GM12878 (cell line): ENCODE results near the gene LRRC26. TPM values are rescaled to one million over a fixed set of nuclear protein-coding genes. Genes with fewer than 3 reads are reported as not detected.

Experiments
- ATAC-seq: fragments of 200-7000 bp; cut with Tn5 transposase; 3 replicates; pipeline ENCODE4 v1.9.1; 2020; ENCODE audit warnings: mild to moderate bottlenecking, moderate library complexity
- BruUV-seq: library from RNA; stranded (reverse); fragments of 400-500 nt; replicated peaks from 2 replicates; lab custom pipeline; 2021; lab: Mats Ljungman, UMichigan
- CTCF ChIA-PET: fragments of 300-600 bp; sonication (Branson Sonifier 250); formaldehyde crosslinking; extraction: SDS; loops from one replicate; lab custom pipeline; 2021; ENCODE audit warnings: inconsistent platforms; lab: Yijun Ruan, JAX
- POLR2A ChIA-PET: fragments of 350-600 bp; formaldehyde crosslinking; extraction: SDS; loops from one replicate; lab custom pipeline; 2021; ENCODE audit warnings: inconsistent platforms; lab: Charles Lee
- RAD21 ChIA-PET: fragments of 300-600 bp; sonication (Branson Sonifier 250); formaldehyde crosslinking; loops from one replicate; lab custom pipeline; 2023; ENCODE audit warnings: antibody characterized with exemption; ENCODE audit not compliant: unreplicated experiment; lab: Charles Lee
- SMC1A ChIA-PET: fragments of 300-600 bp; sonication (Branson Sonifier 250); formaldehyde crosslinking; loops from one replicate; lab custom pipeline; 2023; ENCODE audit not compliant: unreplicated experiment, uncharacterized antibody; lab: Charles Lee
- DNase-seq: peaks from one replicate; pipeline ENCODE4 v3.0.0-alpha.2; 2011; ENCODE audit warnings: low read depth, low spot score
- FAIRE-seq: peaks from 3 replicates; lab custom pipeline; 2011; peaks lifted over from hg19 to GRCh38; lab: Jason Lieb, UNC
- H2AFZ ChIP-seq: 2 replicates; pipeline ENCODE4 v1.6.0; 2011; ENCODE audit warnings: low read depth, low read length, control low read depth; ENCODE audit not compliant: control insufficient read depth
- H3K27ac ChIP-seq: 2 replicates; pipeline ENCODE4 v1.5.1; 2011; ENCODE audit warnings: control low read depth; ENCODE audit not compliant: control insufficient read depth, insufficient read depth
- H3K27me3 ChIP-seq, 2 experiments: replicated peaks in 1 of 2; 2 replicates each; pipeline versions ENCODE4 v1.6.0 to v1.6.1; 2011; ENCODE audit warnings: low read length in 1 of 2; ENCODE audit not compliant: control insufficient read depth in 2 of 2, insufficient read depth in 2 of 2
- H3K36me3 ChIP-seq, 2 experiments: 2 replicates each; pipeline ENCODE4 v1.5.1; 2011; ENCODE audit warnings: low read length in 1 of 2; ENCODE audit not compliant: control insufficient read depth in 2 of 2, insufficient read depth in 2 of 2
- H3K4me1 ChIP-seq: 2 replicates; pipeline ENCODE4 v1.6.1; 2011; ENCODE audit warnings: mild to moderate bottlenecking, low read length, moderate library complexity, mixed read lengths; ENCODE audit not compliant: control insufficient read depth, insufficient read depth
- H3K4me2 ChIP-seq: 2 replicates; pipeline ENCODE4 v1.6.0; 2011; ENCODE audit warnings: control low read depth; ENCODE audit not compliant: control insufficient read depth, insufficient read depth
- H3K4me3 ChIP-seq: fragments of 200-600 bp; sonication (generic); 2 replicates; pipeline ENCODE4 v1.5.1; 2016
- H3K79me2 ChIP-seq: 2 replicates; pipeline ENCODE4 v1.6.0; 2011; ENCODE audit warnings: low read length; ENCODE audit not compliant: control insufficient read depth, insufficient read depth
- H3K9ac ChIP-seq: 2 replicates; pipeline ENCODE4 v1.8.0; 2011; ENCODE audit warnings: low read length, control low read depth, mixed read lengths; ENCODE audit not compliant: control insufficient read depth, insufficient read depth
- H3K9me3 ChIP-seq: replicated peaks from 3 replicates; pipeline ENCODE4 v1.5.1; 2011; ENCODE audit warnings: mild to moderate bottlenecking, low read length; ENCODE audit not compliant: control insufficient read depth, insufficient read depth
- H4K20me1 ChIP-seq: 2 replicates; pipeline ENCODE4 v1.6.0; 2011; ENCODE audit not compliant: control insufficient read depth, insufficient read depth
- ATF7 ChIP-seq: fragments of 450-650 bp; IDR thresholded peaks from 2 replicates; pipeline ENCODE4 v1.6.1; 2016; ENCODE audit warnings: low read depth, mild to moderate bottlenecking
- CBFB ChIP-seq: IDR thresholded peaks from 2 replicates; pipeline ENCODE4 v1.6.1; 2016; ENCODE audit warnings: antibody characterized with exemption, low read depth
- E2F8 ChIP-seq: fragments of 450-650 bp; IDR thresholded peaks from 2 replicates; pipeline ENCODE4 v1.6.1; 2018; ENCODE audit warnings: mild to moderate bottlenecking, low read depth, moderate library complexity; ENCODE audit not compliant: partially characterized antibody
- GABPA ChIP-seq: IDR thresholded peaks from 2 replicates; pipeline ENCODE4 v1.6.1; 2014; ENCODE audit warnings: antibody characterized with exemption, low read depth, mild to moderate bottlenecking, inconsistent platforms
- HDAC2 ChIP-seq: fragments of 200-600 bp; sonication (generic); IDR thresholded peaks from 2 replicates; pipeline ENCODE4 v1.6.1; 2017
- MEF2A ChIP-seq: IDR thresholded peaks from 2 replicates; pipeline ENCODE4 v1.6.1; 2011; ENCODE audit warnings: low read depth, mild to moderate bottlenecking, low read length, moderate library complexity; ENCODE audit not compliant: insufficient read depth
- MYB ChIP-seq: fragments of 150-350 bp; IDR thresholded peaks from 2 replicates; pipeline ENCODE4 v1.6.1; 2014; ENCODE audit warnings: mild to moderate bottlenecking, low read depth, low read length, borderline replicate concordance
- PAX5 ChIP-seq: IDR thresholded peaks from 2 replicates; pipeline ENCODE4 v1.6.1; 2011; ENCODE audit warnings: low read depth, low read length, borderline replicate concordance
- POLR2AphosphoS2 ChIP-seq: IDR thresholded peaks from 2 replicates; pipeline ENCODE4 v1.6.1; 2011; ENCODE audit warnings: low read depth, mild to moderate bottlenecking, low read length, improper control_type of control experiment, moderate library complexity
- POU2F2 ChIP-seq: IDR thresholded peaks from 3 replicates; pipeline ENCODE4 v1.6.1; 2011; ENCODE audit warnings: low read depth, mild to moderate bottlenecking, low read length, borderline replicate concordance
- RCOR1 ChIP-seq: conservative IDR thresholded peaks from 2 replicates; pipeline ENCODE4 v1.6.1; 2012; ENCODE audit warnings: low read depth, low read length, improper control_type of control experiment
- RFX5 ChIP-seq: IDR thresholded peaks from 2 replicates; pipeline ENCODE4 v1.6.1; 2011; ENCODE audit warnings: low read depth, low read length, improper control_type of control experiment
- SIX5 ChIP-seq: IDR thresholded peaks from 2 replicates; pipeline ENCODE4 v1.6.1; 2011; ENCODE audit warnings: mild to moderate bottlenecking, low read depth, low read length, moderate library complexity; ENCODE audit not compliant: severe bottlenecking
- STAT1 ChIP-seq: fragments of 450-650 bp; conservative IDR thresholded peaks from 2 replicates; pipeline ENCODE4 v1.6.1; 2014; ENCODE audit warnings: antibody characterized with exemption, mild to moderate bottlenecking
- TCF3 ChIP-seq: IDR thresholded peaks from 2 replicates; pipeline ENCODE4 v1.6.1; 2012; ENCODE audit warnings: low read depth, mild to moderate bottlenecking, low read length, borderline replicate concordance; ENCODE audit not compliant: insufficient read depth
- WRNIP1 ChIP-seq: IDR thresholded peaks from 2 replicates; pipeline ENCODE4 v1.6.1; 2011; ENCODE audit warnings: low read depth, low read length, improper control_type of control experiment, borderline replicate concordance
- YY1 ChIP-seq: IDR thresholded peaks from 2 replicates; pipeline ENCODE4 v1.6.1; 2011; ENCODE audit warnings: low read depth, mild to moderate bottlenecking, low read length
- WGBS: methylation state at CpG from one replicate; pipeline ENCODE4 v1.1.6; 2016; ENCODE audit warnings: low lambda C conversion rate; ENCODE audit not compliant: insufficient replicate concordance, insufficient coverage; ENCODE audit errors: missing lambda C conversion rate; 5-methylcytosine and 5-hydroxymethylcytosine counted together
- in situ Hi-C: fragments of 300-500 bp; cut with MboI; formaldehyde crosslinking; loops from 9 replicates; pipeline ENCODE4 v1.14.3; 2018; ENCODE audit warnings: mixed read lengths
- intact Hi-C: fragments of 100-400 bp; cut with micrococcal nuclease; formaldehyde crosslinking; loops from one replicate; pipeline ENCODE4 v1.14.2; 2022; ENCODE audit not compliant: unreplicated experiment
- polyA plus RNA-seq, 11 experiments: library from polyadenylated mRNA; depleted of rRNA in 4 of 11; unstranded in 6 of 11; stranded (reverse) in 5 of 11; fragments of >200 nt; fragmentation: Nextera tagmentation in 4 of 11; fragmentation: Illumina TruSeq in 1 of 11; extraction: Ambion mirVana in 4 of 11; extraction: Trizol in 1 of 11; gene quantifications; 1 replicate in 1 of 11; 2 replicates in 10 of 11; pipeline versions ENCODE4 v1.2.1 to v1.2.3, GENCODE V29; 2011 to 2016; ENCODE audit warnings: inconsistent platforms in 2 of 11, missing spikeins in 2 of 11, low read depth in 1 of 11
- total RNA-seq, 4 experiments: library from RNA; depleted of rRNA in 3 of 4; stranded (reverse); fragments of >200 nt in 3 of 4; fragmentation: Illumina TruSeq in 1 of 4; extraction: Trizol in 1 of 4; gene quantifications; 2 replicates each; pipeline versions ENCODE4 v1.2.1 to v1.2.3, GENCODE V29; 2013 to 2021
- TF ChIP-seq, protein P1 (sequence below): fragments of 450-650 bp; IDR thresholded peaks from 2 replicates; pipeline ENCODE4 v1.6.1; 2017; ENCODE audit warnings: mild to moderate bottlenecking, low read depth, inconsistent platforms; ENCODE audit not compliant: poor library complexity, severe bottlenecking
- TF ChIP-seq, protein P2 (sequence below): IDR thresholded peaks from 2 replicates; pipeline ENCODE4 v1.6.1; 2011; ENCODE audit warnings: low read depth, mild to moderate bottlenecking, low read length, moderate library complexity, borderline replicate concordance; ENCODE audit errors: extremely low read depth

Gene LRRC26
- total and polyA plus RNA-seq, 10 of the 15 experiments (the other 5 are each of a cell fraction or from before 2014, with no cell fraction given), result 0.29 to 0.91 (median 0.64) TPM; not detected in 5

DNA sequence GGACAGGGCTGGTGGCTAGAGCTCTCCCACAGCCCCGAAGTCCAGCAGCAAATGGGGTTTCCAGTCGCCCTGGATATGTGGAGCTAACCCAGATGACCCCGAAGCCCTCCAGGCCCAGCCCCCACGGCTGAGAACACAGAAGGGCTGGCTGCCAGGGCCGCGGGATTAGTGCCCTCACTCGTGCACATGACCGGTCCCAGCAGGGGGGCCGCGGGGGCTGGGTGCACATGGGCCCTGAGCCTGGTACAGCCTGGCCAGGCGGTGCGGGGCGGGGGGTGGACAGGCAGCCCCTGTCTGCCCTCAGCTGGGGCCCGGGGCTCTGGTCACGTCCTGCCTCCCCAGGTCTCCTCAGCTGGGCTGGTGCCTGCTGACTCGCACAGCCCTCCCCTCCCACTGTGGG, 24.5 kb upstream of the LRRC26 start:
- Histone ChIP-seq H2AFZ (no peak overlapping the region), H3K27me3 (no peaks in the 10 kb centered on the region), H4K20me1 (peaks cover 5% of the 10 kb centered on the region; the same call in 1 of the 2 replicates), H3K9me3 (no peaks in the 10 kb centered on the region), H3K79me2 (peaks cover 11% of the 10 kb centered on the region), H3K4me2 (no peak overlapping the region), H3K27ac (no peak overlapping the region)
- 80% methylated on average over 16 of the region's 16 CpGs for WGBS
- FAIRE-seq, result no peak
- no TSS peak for BruUV-seq
- ChIA-PET CTCF (interaction anchor here (1.1 kb wide), 2 partner anchors 43 to 165 kb away, joined by 3 to 5 read pairs; no protein-coding TSS in a partner anchor), SMC1A (no interaction called here), POLR2A (interaction anchor here (2.8 kb wide), 1 partner anchor 30 kb away, joined by 10 read pairs; the partner anchor contains the start of gene CYSRT1), RAD21 (no interaction called here)
- intact Hi-C loops (no loop called here), in situ Hi-C loops (no loop called here)
- no peak for DNase-seq
- ATAC-seq, result no peak
- TF ChIP-seq RFX5 (no peak), E2F8 (no peak), CBFB (no peak), STAT1 (no peak), MEF2A (no peak), MYB (no peak), WRNIP1 (no peak), POU2F2 (no peak), PAX5 (no peak), SIX5 (no peak), GABPA (no peak), YY1 (no peak), TCF3 (no peak), POLR2AphosphoS2 (no peak), RCOR1 (no peak), HDAC2 (no peak), ATF7 (no peak)
- TF ChIP-seq, protein P1, sequence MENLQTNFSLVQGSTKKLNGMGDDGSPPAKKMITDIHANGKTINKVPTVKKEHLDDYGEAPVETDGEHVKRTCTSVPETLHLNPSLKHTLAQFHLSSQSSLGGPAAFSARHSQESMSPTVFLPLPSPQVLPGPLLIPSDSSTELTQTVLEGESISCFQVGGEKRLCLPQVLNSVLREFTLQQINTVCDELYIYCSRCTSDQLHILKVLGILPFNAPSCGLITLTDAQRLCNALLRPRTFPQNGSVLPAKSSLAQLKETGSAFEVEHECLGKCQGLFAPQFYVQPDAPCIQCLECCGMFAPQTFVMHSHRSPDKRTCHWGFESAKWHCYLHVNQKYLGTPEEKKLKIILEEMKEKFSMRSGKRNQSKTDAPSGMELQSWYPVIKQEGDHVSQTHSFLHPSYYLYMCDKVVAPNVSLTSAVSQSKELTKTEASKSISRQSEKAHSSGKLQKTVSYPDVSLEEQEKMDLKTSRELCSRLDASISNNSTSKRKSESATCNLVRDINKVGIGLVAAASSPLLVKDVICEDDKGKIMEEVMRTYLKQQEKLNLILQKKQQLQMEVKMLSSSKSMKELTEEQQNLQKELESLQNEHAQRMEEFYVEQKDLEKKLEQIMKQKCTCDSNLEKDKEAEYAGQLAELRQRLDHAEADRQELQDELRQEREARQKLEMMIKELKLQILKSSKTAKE, result no peak
- TF ChIP-seq, protein P2, sequence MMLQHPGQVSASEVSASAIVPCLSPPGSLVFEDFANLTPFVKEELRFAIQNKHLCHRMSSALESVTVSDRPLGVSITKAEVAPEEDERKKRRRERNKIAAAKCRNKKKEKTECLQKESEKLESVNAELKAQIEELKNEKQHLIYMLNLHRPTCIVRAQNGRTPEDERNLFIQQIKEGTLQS, result no peak
- TF ChIP-seq, all 136 proteins: peak for 0
- Histone ChIP-seq H3K4me3 (no peak overlapping the region), H3K4me1 (peaks cover 9% of the 10 kb centered on the region), H3K9ac (no peak overlapping the region), H3K36me3 (peaks cover 0 to 7% of the 10 kb centered on the region in 2 experiments; a peak in 2 of 4 replicates)
